ENCODE results near the gene GLRA1.

DNA sequence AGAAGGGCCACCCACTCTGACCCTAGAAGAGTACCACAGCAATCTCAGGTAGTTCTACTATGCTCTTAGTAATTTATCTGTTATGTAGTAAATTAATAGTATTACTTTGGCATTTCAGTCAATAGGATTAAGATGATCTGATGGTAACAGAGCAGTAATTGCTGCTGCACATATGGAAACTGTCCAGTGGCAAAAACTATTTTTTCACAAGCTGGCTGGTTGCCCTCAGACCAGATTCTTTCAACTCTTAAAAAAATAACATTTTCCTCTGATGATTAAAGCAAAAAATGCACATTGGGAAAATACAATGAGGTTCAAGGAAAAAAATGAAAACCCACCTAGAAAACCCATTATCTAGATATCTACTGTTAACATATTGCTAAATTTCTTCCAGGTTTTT is 19.7 kb downstream of the GLRA1 start:
- no peak for TF ChIP-seq EZH2 (IDR thresholded peaks at IDR 0.05; ENCODE audit: insufficient read depth, poor library complexity, severe bottlenecking)
- no peak for TF ChIP-seq EZH2phosphoT487 (IDR thresholded peaks at IDR 0.05; ENCODE audit: insufficient read depth, low read depth)

All from GM23248 (cell line).